GM19099 (cell line): ENCODE data around the gene SLC22A4.
A peak's percentile ranks its signal among the peaks of the same experiment; 100 is the strongest.

ENCODE experiments used
- POLR2A ChIP-seq: IDR thresholded peaks from 3 replicates; pipeline ENCODE4 v1.6.1; 2011; ENCODE audit warnings: low read depth; ENCODE audit not compliant: insufficient read length; ENCODE audit errors: extremely low read depth

The SLC22A4 gene

DNA sequence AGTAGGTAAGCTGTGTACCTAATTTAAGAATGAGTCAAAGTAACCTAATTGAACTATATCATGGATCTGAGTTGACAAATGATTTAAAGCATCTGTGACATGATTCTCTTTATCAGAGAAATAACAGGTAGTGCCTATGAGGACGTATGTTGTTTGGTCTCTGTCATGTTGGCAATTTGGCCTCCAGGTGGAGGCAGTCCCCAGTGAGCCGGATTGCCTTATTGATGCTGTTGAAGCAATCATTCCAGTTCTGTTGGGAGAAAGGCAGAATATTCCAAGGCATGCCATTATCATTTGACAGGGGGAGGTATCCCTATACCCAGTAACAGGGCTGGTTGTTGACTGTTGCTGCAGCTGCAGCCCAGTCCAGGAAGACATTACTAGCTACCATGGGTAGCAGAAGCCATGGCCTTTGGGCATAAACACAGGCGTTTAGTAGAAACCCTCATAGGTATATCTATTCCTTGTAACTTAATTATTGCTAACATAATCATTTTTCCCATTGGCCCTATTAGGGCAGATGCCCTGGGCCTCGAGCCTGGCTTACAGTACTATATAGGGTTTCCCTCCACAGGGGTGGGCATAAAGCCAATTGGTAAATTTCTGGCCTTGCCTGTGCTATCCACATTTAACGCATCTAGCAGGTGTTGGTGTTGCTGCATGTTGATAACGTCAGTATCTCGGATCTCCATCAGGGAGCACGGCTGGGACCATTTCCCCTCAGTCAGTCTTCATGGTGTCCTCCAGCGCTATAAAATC is 12.2 kb upstream of the SLC22A4 start:
- no peak for TF ChIP-seq POLR2A

GRCh38 chr5:132283423-132284043 is 10.7 kb upstream of the SLC22A4 start:
- no peak for TF ChIP-seq POLR2A

- TF ChIP-seq POLR2A: no peak
Observed at GRCh38 chr5:132289097-132289496, 5.1 kb upstream of the SLC22A4 start.

- TF ChIP-seq POLR2A: no peak
Observed at GRCh38 chr5:132291026-132291425, 3.2 kb upstream of the SLC22A4 start.

- TF ChIP-seq POLR2A: peak; percentile 37
Observed at GRCh38 chr5:132293066-132293991, 865 bp upstream of the SLC22A4 start.

DNA sequence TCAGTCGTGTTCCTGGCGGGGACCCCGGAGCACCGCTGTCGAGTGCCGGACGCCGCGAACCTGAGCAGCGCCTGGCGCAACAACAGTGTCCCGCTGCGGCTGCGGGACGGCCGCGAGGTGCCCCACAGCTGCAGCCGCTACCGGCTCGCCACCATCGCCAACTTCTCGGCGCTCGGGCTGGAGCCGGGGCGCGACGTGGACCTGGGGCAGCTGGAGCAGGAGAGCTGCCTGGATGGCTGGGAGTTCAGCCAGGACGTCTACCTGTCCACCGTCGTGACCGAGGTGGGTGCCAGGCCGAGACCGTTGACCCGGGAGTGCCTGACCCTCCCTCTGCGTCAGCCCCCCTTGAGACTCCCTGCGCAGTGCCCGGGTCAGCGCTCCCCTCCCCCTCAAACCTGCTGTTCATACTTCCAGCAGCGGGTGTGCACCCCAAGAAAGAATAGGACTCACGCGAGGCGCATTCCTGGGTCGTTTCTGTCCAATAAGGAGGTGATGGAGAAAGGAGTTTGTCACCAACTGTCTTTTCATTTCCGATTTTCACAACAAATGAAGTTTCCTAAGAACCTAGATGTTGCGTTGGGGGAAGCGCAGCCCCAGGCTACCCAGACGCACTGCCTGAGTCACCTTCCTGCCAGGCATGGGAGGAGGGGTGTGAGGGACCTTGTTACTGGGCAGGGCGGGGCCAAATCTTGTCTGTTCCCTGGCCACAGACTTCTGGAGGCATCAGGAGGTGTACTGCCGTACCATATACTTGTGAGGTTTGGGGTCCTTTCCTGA is 722 bp downstream of the SLC22A4 start:
- no peak for TF ChIP-seq POLR2A

DNA sequence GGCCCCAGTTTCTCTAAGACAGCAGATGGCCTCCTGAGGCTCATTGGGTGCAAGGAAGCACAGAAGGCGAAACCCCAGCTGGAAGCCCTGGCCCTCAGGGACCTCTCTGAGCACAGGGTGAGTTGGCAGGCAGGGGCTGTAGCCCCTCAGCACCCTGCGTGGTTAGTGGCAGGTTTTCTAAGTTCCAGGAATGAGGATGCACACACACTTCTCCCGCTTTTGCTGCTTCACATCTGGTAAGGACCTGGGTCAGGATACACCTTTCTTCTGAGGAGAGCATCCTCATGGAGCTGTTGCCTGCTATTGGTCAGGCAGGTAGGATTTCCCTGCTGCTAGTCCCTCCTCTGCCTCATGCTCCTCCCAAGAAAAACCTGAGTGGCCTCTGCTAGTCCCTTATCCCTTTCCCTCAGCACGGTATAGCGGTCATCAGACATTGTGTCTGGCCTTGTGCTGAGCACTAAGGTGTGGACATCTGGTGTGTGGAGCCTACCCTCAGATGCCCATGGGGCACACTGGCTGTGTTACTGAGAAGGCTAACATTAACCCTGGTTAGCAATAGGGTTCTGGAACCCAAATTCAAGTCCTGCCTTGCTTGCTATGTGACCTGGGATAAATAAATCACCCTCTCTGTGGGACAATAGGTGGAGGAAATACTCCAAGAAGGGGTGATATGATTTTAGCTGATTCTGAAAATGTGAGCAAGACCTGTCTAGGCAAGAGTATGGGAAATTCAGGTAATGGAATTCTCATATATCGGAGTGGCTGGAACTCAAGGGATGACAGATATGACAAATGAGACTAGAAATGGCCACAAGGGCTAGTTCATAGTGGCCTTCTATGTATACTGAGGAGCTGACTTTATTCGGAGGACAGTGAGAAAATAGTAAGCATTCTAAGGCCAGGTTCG is 1.6 kb downstream of the SLC22A4 start:
- TF ChIP-seq POLR2A: no peak

GRCh38 chr5:132296412-132297016 is 2.3 kb downstream of the SLC22A4 start:
- no peak for TF ChIP-seq POLR2A

GRCh38 chr5:132297211-132297940 is 3.2 kb downstream of the SLC22A4 start:
- TF ChIP-seq POLR2A: no peak

DNA sequence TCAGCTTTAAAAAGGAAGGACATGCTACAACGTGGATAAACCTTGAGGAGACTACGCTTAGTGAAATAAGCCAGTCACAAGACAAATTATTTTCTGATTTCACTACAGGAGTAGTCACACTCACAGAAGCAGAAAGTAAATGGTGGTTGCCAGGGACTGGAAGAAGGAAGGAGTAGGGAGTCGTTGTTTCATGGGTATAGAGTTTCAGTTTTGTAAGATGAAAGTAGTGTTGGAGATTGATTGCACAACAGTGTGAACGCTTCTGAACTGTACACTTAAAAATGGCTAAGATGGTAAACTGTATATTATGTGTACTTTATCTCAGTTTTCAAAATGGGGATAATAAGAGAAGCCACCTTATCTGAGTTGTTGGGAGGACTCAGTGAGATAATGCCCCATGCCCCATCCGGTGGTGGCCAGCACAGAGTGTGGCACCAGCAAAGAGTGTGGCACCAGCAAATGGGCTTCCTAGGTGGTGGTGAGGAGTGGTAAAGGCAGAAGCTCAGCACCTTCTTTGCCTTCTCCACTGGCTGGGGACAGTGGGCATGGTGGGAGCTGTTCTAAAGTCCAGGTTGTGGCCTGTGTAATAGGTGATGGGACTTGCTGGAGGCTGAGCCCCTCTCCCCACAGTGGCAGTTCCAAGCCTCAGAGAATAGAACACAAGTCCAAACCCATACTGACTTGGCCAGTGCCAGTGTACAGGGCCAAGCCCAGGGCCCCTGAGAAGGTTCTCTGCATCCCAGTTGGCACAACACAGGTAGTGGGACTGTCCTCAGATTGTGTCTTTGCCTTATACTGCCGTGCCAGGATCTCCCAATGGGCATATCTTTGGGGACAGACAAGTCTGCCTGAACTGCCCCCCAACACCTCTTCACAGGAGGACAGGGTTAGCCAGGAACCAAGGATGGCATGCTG is 4.4 kb downstream of the SLC22A4 start:
- TF ChIP-seq POLR2A: no peak

DNA sequence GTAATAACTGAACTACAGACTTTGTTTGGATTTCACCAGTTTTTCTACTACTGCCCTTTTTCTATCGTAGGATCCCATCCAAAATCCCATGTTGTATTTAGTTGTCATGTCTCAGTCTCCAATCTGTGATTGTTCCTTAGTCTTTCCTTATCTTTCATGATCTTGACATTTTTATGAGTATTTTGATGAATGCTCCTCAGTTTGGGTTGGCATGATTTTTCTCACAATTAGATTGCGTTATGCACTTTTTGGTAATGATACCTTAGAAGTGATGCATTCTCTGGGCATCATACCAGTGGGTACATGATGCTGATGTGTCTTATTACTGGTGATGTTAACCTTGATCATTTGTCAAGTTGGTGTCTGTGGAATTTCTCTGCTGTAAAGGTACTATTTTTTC is 5.7 kb downstream of the SLC22A4 start:
- TF ChIP-seq POLR2A: no peak
